Measurements from ENCODE around the gene SMARCD2. TPM values are rescaled to one million over a fixed set of nuclear protein-coding genes. Genes with fewer than 3 reads are reported as not detected.

SMARCD2 gene
- total RNA-seq, 1 donor from 2014 or later = 78.0 TPM

DNA sequence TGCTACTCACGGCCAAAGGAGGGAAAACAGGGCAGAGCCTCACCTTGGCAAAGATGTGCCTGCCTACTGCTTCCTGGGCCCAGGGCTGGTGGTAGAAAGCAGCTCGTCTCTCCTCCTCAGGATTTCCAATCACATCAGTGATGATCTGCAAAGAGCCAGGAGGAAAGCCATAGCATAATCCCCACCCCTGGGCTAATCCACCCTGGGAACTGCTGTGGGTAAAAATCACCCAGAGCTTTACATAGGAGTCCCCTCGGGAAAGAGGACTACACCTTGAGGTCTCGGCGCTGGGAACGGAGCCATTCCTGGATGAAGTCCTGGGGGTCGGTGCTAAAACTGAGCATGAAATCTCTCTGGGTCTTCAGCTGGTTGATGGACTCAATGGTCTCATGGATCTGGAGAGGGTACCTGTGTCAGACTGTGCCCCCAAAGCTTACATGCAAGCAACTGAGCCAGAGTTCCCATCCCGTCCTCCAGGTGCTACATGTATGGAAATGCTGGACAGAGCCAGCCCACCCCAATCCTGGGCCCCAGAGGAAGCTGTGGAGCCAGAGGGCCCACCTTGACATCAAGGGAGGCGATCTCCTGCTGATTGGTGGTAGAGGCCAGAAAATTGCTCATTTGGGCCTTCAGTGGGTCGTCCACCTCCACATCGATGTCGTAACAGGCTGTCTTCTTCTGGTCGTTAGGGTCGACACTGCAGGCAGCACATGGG lies 9.3 kb downstream of the SMARCD2 start:
- Histone ChIP-seq H3K27ac (no peak overlapping the region), H3K4me1 (peaks cover 17 to 22% of the 10 kb centered on the region in 2 donors), H3K27me3 (no peaks in the 10 kb centered on the region), H3K9me3 (no peaks in the 10 kb centered on the region), H3K4me3 (no peak overlapping the region), H3K36me3 (peaks cover 80 to 84% of the 10 kb centered on the region in 2 donors)
- no peak for TF ChIP-seq CTCF (IDR thresholded peaks at IDR 0.05)
- DNase-seq (ENCODE audit: low spot score in 2 of 2) = no peak
- intact Hi-C loops (cut with DNase I) = no loop called here

DNA sequence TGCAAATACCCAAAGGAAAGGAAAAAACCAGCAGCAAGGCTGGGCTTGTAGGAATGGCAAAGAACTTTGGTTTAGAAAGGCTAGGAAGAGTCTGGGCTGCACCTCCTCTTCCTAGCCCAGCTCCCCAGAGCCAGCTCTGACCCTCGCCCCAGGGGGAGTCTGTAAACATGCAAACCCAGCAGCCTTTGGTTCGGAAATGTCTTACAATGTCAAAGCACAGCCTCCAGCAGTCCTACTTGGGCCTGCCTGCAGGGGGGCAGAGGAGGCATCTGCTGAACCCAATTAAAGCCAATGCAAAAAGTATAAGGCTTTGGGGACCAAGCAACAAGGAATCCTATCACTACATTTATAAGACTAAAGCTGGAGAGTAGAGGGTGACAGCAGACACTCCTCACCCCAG lies 10.0 kb downstream of the SMARCD2 start:
- H3K36me3 ChIP-seq = peaks cover 80 to 83% of the 10 kb centered on the region in 2 donors
- no peaks in the 10 kb centered on the region for H3K27me3 ChIP-seq
- intact Hi-C loops (cut with DNase I) = no loop called here
- no peak overlapping the region for H3K27ac ChIP-seq
- TF ChIP-seq CTCF (IDR thresholded peaks at IDR 0.05) = no peak
- H3K9me3 ChIP-seq = no peaks in the 10 kb centered on the region
- peaks cover 13 to 18% of the 10 kb centered on the region in 2 donors for H3K4me1 ChIP-seq
- DNase-seq (ENCODE audit: low spot score in 2 of 2) = no peak
- no peak overlapping the region for H3K4me3 ChIP-seq

- H3K4me3 ChIP-seq = no peak overlapping the region
- no peak for DNase-seq (ENCODE audit: low spot score in 2 of 2)
- H3K4me1 ChIP-seq = peaks cover 10 to 14% of the 10 kb centered on the region in 2 donors
- H3K36me3 ChIP-seq = peaks cover 76 to 79% of the 10 kb centered on the region in 2 donors
- TF ChIP-seq CTCF (IDR thresholded peaks at IDR 0.05) = no peak
- H3K9me3 ChIP-seq = no peaks in the 10 kb centered on the region
- H3K27ac ChIP-seq = no peak overlapping the region
- intact Hi-C loops (cut with DNase I) = no loop called here
- no peaks in the 10 kb centered on the region for H3K27me3 ChIP-seq
Observed at GRCh38 chr17:63832014-63832413, 10.5 kb downstream of the SMARCD2 start.

GRCh38 chr17:63831505-63831904 lies 11.0 kb downstream of the SMARCD2 start:
- peaks cover 10 to 14% of the 10 kb centered on the region in 2 donors for H3K4me1 ChIP-seq

GRCh38 chr17:63830904-63831491 lies 11.5 kb downstream of the SMARCD2 start:
- intact Hi-C loops (cut with DNase I) = no loop called here
- peaks cover 69 to 70% of the 10 kb centered on the region in 2 donors for H3K36me3 ChIP-seq

More at GRCh38 chr17:63831505-63831904, 11.0 kb downstream of the SMARCD2 start:
- no peak for DNase-seq (ENCODE audit: low spot score in 2 of 2)
- TF ChIP-seq CTCF (IDR thresholded peaks at IDR 0.05) = no peak
- H3K27me3 ChIP-seq = no peaks in the 10 kb centered on the region
- peaks cover 71 to 75% of the 10 kb centered on the region in 2 donors for H3K36me3 ChIP-seq
- no peak overlapping the region for H3K4me3 ChIP-seq
- no peak overlapping the region for H3K27ac ChIP-seq
- intact Hi-C loops (cut with DNase I) = no loop called here
- H3K9me3 ChIP-seq = no peaks in the 10 kb centered on the region

More at GRCh38 chr17:63830904-63831491, 11.5 kb downstream of the SMARCD2 start:
- no peak for DNase-seq (ENCODE audit: low spot score in 2 of 2)
- Histone ChIP-seq H3K4me3 (no peak overlapping the region), H3K27me3 (no peaks in the 10 kb centered on the region), H3K27ac (no peak overlapping the region), H3K4me1 (peaks cover 10 to 16% of the 10 kb centered on the region in 2 donors), H3K9me3 (no peaks in the 10 kb centered on the region)
- TF ChIP-seq CTCF (IDR thresholded peaks at IDR 0.05) = no peak

Data from ascending aorta (tissue), 2 donors.